ENCODE results near the gene DCP2.

The DCP2 gene

DNA sequence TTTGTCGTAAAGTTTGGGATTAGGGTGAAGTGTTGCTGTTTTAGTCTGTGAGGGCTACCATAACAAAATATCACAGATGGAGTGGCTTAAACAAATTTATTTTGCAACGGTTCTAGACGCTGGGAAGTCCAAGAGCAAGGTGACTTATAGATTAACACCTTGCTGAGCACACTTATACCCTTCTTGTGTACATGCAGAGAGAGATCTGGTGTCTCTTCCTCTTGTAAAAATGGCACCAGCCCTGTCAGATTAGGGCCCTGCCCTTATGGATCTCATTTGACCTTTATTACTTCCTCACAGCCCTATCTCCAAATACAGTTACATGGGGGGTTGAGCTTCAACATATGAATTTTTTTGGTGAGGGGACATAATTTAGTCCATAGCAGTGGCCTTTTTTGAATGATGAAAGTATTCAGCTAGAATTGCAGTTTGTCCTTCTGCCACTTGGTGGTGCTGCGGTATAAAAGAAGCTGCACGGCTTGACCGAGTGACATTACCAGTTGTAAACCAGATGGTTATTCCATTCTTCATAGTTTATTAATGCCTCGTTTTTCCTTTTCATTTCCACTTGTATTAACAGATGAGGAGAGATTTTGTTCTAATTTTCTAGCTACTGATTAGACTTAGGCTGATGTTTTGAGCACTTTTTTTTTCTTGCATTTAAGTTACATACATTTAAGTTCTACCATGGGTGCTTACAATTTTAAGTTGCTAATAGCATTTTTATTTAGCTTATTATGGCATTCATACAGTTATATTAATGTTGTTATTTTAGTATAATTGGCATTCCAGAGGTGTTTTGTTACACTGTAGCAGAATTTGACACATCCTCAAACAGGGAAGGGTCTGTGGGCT is 19.4 kb downstream of the DCP2 start:
- DNase-seq (ENCODE audit: low spot score) = peak; percentile 55
- in situ Hi-C loops (cut with MboI; ENCODE audit: low sequenced_read_pairs, unreplicated experiment) = loop anchor here (25.0 kb wide), 1 partner anchor 516 kb away; the partner anchor contains the start of gene YTHDC2
- TF ChIP-seq, protein P1, sequence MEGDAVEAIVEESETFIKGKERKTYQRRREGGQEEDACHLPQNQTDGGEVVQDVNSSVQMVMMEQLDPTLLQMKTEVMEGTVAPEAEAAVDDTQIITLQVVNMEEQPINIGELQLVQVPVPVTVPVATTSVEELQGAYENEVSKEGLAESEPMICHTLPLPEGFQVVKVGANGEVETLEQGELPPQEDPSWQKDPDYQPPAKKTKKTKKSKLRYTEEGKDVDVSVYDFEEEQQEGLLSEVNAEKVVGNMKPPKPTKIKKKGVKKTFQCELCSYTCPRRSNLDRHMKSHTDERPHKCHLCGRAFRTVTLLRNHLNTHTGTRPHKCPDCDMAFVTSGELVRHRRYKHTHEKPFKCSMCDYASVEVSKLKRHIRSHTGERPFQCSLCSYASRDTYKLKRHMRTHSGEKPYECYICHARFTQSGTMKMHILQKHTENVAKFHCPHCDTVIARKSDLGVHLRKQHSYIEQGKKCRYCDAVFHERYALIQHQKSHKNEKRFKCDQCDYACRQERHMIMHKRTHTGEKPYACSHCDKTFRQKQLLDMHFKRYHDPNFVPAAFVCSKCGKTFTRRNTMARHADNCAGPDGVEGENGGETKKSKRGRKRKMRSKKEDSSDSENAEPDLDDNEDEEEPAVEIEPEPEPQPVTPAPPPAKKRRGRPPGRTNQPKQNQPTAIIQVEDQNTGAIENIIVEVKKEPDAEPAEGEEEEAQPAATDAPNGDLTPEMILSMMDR (IDR thresholded peaks at IDR 0.05; ENCODE audit: borderline replicate concordance, control extremely low read depth, extremely low read depth, insufficient read depth, missing control alignments) = peak; percentile 86

DNA sequence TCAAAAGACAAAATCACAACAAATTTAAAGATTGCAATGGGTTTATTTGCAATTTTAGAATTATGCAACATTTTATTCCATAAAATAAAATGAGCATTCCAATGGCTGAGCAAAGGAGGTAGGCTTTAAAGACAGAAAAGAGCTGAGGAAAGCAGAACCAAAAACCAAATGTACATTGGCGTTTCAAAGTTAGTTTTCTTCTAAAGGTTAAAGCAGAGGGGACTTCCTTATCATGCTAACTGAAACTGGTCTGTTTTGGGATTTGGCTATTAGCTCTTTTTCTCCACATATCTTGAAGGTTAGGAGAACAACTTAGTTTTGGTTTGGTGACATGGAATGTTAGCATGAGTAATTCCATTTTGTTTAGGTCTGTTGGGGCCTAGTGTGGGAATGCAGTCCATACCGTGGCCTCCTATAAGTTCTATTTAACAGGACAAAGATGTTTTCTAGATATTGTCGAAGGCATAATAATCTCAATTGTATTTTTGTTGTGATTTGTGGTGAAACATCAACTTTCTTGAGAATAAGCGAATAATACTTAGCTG is 20.3 kb downstream of the DCP2 start:
- DNase-seq (ENCODE audit: low spot score) = no peak
- TF ChIP-seq, protein P1 (IDR thresholded peaks at IDR 0.05; ENCODE audit: borderline replicate concordance, control extremely low read depth, extremely low read depth, insufficient read depth, missing control alignments) = no peak
- in situ Hi-C loops (cut with MboI; ENCODE audit: low sequenced_read_pairs, unreplicated experiment) = loop anchor here (25.0 kb wide), 1 partner anchor 515 kb away; the partner anchor contains the start of gene YTHDC2

DNA sequence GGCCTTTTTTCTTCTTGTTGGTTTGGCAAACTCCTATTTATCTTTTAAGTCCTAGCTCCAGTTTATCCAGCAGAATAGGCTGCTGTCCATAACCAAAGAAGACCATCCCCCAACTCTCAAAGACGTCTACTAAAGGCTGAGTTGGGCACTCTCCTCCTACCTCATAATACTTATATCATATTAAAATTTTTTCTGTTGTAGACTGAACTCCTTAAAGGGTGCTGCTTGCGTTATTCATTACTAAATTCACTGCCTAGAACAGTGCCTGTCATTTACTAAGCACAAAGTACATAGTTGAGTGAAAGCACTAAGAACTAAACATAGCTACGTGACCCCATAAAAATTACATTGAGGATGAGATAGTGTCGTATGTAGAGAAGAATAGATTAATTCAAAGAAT is 21.7 kb downstream of the DCP2 start:
- in situ Hi-C loops (cut with MboI; ENCODE audit: low sequenced_read_pairs, unreplicated experiment) = loop anchor here (25.0 kb wide), 1 partner anchor 514 kb away; the partner anchor contains the start of gene YTHDC2
- TF ChIP-seq, protein P1 (IDR thresholded peaks at IDR 0.05; ENCODE audit: borderline replicate concordance, control extremely low read depth, extremely low read depth, insufficient read depth, missing control alignments) = no peak
- no peak for DNase-seq (ENCODE audit: low spot score)

DNA sequence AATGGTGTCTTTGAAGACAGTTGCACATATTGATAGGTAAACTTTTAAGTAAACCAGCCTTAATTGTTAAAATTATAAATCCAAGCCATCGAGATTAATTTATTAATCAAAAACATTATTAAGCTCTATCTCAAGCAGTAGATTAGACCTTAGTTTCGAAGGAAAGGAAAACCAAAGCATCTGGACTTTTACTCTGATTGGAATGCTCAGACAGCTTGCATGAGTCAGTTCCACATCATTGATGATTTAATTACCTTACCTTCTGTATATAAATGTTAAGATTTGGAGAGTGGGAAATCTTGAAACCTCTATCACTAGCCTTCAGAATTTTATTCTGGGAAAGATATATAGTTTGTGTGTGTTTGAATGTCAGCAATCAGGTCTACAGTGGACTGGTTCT is 23.9 kb downstream of the DCP2 start:
- in situ Hi-C loops (cut with MboI; ENCODE audit: low sequenced_read_pairs, unreplicated experiment) = no loop called here
- TF ChIP-seq, protein P1 (IDR thresholded peaks at IDR 0.05; ENCODE audit: borderline replicate concordance, control extremely low read depth, extremely low read depth, insufficient read depth, missing control alignments) = no peak
- DNase-seq (ENCODE audit: low spot score) = no peak

DNA sequence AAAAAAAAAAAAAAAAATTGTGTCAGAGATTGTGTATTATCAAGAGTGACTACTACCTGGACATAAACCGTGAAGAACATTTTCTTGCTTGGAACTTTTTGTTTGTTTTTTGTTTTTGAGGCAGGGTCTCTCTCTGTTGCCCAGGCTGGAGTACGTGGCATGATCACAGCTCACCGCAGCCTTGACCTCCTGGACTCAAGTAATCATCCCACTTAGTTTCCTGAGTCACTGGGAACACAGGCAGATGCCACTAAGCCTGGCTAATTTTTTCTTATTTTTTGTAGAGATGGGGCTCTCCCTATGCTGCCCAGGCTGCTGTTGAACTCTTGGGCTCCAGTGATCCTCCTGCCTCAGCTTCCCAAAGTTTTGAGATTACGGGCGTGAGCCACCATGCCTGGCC is 25.8 kb downstream of the DCP2 start:
- no peak for DNase-seq (ENCODE audit: low spot score)
- in situ Hi-C loops (cut with MboI; ENCODE audit: low sequenced_read_pairs, unreplicated experiment) = no loop called here
- TF ChIP-seq, protein P1 (IDR thresholded peaks at IDR 0.05; ENCODE audit: borderline replicate concordance, control extremely low read depth, extremely low read depth, insufficient read depth, missing control alignments) = no peak

DNA sequence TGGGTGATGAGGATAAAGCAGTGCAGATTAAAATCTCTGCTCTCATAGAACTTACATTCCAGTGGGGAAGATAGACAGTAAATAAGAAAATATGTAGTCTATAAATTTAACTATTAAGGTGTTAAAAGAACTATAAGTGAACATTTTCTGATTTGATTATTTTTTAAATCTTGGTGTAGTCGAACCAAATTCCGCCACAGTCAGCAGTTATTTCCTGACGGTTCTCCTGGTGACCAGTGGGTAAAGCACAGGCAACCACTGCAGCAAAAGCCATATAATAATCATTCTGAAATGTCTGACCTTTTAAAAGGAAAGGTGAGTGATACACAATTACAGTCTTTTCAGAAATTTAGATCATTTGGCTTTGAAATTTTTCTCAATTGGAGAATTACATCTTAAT is 27.2 kb downstream of the DCP2 start:
- no peak for DNase-seq (ENCODE audit: low spot score)
- TF ChIP-seq, protein P1 (IDR thresholded peaks at IDR 0.05; ENCODE audit: borderline replicate concordance, control extremely low read depth, extremely low read depth, insufficient read depth, missing control alignments) = no peak
- in situ Hi-C loops (cut with MboI; ENCODE audit: low sequenced_read_pairs, unreplicated experiment) = no loop called here
